ENCODE measurements around the gene PRRG1. TPM values are rescaled to one million over a fixed set of nuclear protein-coding genes. Genes with fewer than 3 reads are reported as not detected.

The PRRG1 gene
- total and polyA plus RNA-seq, 2 of the 13 experiments (the other 11 are each of a cell fraction or from before 2014, with no cell fraction given): 5.0 to 11.0 TPM

DNA sequence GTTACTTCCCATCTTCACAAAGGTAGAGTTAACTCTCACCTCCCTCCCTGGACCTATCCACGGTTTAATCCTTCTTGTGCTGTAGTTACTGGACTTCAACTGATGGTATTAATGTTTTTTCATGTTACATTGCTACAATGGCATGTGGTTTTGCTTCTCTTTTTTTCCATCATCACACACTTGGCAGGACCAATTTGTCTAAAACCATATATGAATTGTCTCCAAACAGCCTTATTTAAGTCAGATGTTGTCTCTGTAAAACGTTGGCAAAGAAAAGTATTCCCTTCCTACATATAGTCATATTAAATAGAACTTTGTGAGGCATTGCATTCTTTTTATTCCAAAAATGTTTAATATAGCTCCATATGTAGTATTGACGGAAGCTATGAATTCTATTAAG, 15.5 kb downstream of the PRRG1 start (continued):
- TF ChIP-seq RBFOX2 (IDR thresholded peaks at IDR 0.05; ENCODE audit: low read depth, low read length) (no peak), HDAC6 (IDR thresholded peaks at IDR 0.05; ENCODE audit: low read depth, low read length) (no peak), RARG (CRISPR knock-in tag; IDR thresholded peaks at IDR 0.05; ENCODE audit: low read depth) (no peak), ZNF644 (CRISPR knock-in tag; IDR thresholded peaks at IDR 0.05; ENCODE audit: low read depth) (no peak)

DNA sequence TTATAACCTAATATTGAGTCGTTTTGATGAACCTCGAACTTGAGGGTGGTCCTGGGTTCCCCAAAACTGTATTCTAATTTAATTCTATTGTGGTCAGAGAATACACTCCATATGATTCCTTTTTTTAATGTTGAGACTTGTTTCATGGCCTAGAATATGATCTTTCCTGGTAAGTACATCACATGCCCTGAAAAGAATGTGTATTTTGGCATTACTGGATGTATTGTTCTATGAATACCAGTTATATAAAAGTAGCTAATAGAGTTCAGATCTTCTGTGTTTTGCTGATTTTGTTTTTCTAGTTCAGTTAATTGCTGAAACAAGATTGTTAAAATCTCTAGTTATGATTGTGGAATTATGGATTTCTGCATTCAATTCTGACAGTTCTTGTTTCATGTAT, 18.8 kb downstream of the PRRG1 start:
- ChIA-PET POLR2A (interaction anchor here (1.2 kb wide), 1 partner anchor 19 kb away, joined by 3 read pairs; the partner anchor contains the start of gene PRRG1), CTCF (ENCODE audit: low intra/inter-chr PET ratio, low total read pairs) (no interaction called here)
- Histone ChIP-seq H3K27ac (ENCODE audit: extremely low read length, insufficient read depth, low read length) (no peak overlapping the region), H3K4me1 (ENCODE audit: insufficient read depth, low read length) (peaks cover 6% of the 10 kb centered on the region; the same call in 1 of the 2 replicates), H3K4me3 (replicated peaks in 1 of 3; ENCODE audit: insufficient read depth in 1 of 3, low read depth in 2 of 3, low read length in 3 of 3) (no peak overlapping the region), H4K20me1 (ENCODE audit: insufficient read depth, low read length) (no peaks in the 10 kb centered on the region), H3K27me3 (ENCODE audit: control insufficient read depth in 1 of 2, insufficient read depth in 2 of 2, low read length in 2 of 2) (no peaks in the 10 kb centered on the region), H3K79me2 (ENCODE audit: insufficient read depth, low read length) (peaks cover 12% of the 10 kb centered on the region), H3K4me2 (ENCODE audit: low read depth, low read length) (no peak overlapping the region), H2AFZ (ENCODE audit: low read length) (no peak overlapping the region), H3K9me3 (ENCODE audit: low read length) (no peaks in the 10 kb centered on the region), H3K36me3 (replicated peaks in 1 of 2; ENCODE audit: control insufficient read depth in 1 of 2, insufficient read depth in 2 of 2, low read length in 2 of 2) (no peaks in the 10 kb centered on the region; a peak in 1 of 5 replicates), H3K9ac (ENCODE audit: insufficient read depth, low read depth, low read length) (no peak overlapping the region)
- no TSS peak for BruUV-seq (replicated peaks)
- intact Hi-C loops (cut with micrococcal nuclease; ENCODE audit: unreplicated experiment) (no loop called here), in situ Hi-C loops (cut with HindIII; ENCODE audit: extremely low pct_ligation_motif_present, low pct_unique_long_range_greater_than_20kb) (no loop called here)
- ATAC-seq (no peak), FAIRE-seq (no peak), DNase-seq (ENCODE audit: low spot score) (no peak)
- 83% methylated on average over 2 of the region's 2 CpGs for WGBS (ENCODE audit: low lambda C conversion rate)
- TF ChIP-seq AFF4 (CRISPR knock-in tag; IDR thresholded peaks at IDR 0.05): no peak
- no peak for TF ChIP-seq BCLAF1 (IDR thresholded peaks at IDR 0.05)
- TF ChIP-seq SAFB2 (CRISPR knock-in tag; IDR thresholded peaks at IDR 0.05; ENCODE audit: borderline replicate concordance, low read depth): no peak
- no peak for TF ChIP-seq KDM1A (CRISPR knock-in tag; IDR thresholded peaks at IDR 0.05)
- TF ChIP-seq ZKSCAN5 (CRISPR knock-in tag; IDR thresholded peaks at IDR 0.05): no peak
- TF ChIP-seq YEATS4 (CRISPR knock-in tag; IDR thresholded peaks at IDR 0.05; ENCODE audit: borderline replicate concordance): no peak
- TF ChIP-seq HDAC2 (CRISPR knock-in tag; IDR thresholded peaks at IDR 0.05): no peak
- no peak for TF ChIP-seq SP5 (CRISPR knock-in tag; IDR thresholded peaks at IDR 0.05; ENCODE audit: borderline replicate concordance, low read depth)
- no peak for TF ChIP-seq ZKSCAN1 (IDR thresholded peaks at IDR 0.05; ENCODE audit: low read length)
- TF ChIP-seq IRF1 (CRISPR knock-in tag; IDR thresholded peaks at IDR 0.05; ENCODE audit: low read depth): no peak
- no peak for TF ChIP-seq HNRNPK (IDR thresholded peaks at IDR 0.05; ENCODE audit: low read depth, low read length, poor library complexity, severe bottlenecking)
- no peak for TF ChIP-seq DNMT1 (CRISPR knock-in tag; IDR thresholded peaks at IDR 0.05)
- no peak for TF ChIP-seq CCDC6 (CRISPR knock-in tag; IDR thresholded peaks at IDR 0.05)
- TF ChIP-seq ZBTB20 (CRISPR knock-in tag; IDR thresholded peaks at IDR 0.05; ENCODE audit: borderline replicate concordance, low read depth): no peak

Measured in HepG2 (cell line).